Kasumi-1 (cell line): ENCODE measurements around the gene MICOS13.

Experiments
- DNase-seq, 2 experiments: peaks; one replicate each; lab custom pipeline; 2025; lab: John Stamatoyannopoulos, UW

Gene MICOS13

DNA sequence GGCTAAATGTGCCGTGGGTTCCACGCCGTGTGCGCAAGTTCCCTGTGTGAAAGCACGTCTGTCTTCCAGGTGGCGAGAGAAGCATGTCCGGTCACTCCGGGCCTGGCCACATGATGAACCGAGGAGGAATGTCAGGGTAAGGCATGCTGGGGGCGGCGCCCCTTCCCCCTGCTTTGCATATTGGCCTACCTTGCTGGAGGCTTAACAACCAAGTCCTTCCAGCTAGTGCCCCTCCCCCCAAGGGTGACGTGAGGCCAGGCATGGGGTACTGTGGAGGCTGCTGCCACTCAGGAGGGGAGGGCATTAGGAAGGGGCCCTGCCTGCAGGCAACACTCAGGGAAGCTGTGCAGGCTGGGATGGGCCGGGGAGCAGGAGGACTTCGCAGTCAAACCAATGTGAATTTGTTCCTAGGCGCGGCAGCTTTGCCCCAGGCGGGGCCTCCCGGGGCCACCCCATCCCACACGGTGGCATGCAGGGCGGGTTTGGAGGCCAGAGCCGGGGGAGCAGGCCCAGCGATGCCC is 12.5 kb downstream of the MICOS13 start:
- DNase-seq, result no peak

DNA sequence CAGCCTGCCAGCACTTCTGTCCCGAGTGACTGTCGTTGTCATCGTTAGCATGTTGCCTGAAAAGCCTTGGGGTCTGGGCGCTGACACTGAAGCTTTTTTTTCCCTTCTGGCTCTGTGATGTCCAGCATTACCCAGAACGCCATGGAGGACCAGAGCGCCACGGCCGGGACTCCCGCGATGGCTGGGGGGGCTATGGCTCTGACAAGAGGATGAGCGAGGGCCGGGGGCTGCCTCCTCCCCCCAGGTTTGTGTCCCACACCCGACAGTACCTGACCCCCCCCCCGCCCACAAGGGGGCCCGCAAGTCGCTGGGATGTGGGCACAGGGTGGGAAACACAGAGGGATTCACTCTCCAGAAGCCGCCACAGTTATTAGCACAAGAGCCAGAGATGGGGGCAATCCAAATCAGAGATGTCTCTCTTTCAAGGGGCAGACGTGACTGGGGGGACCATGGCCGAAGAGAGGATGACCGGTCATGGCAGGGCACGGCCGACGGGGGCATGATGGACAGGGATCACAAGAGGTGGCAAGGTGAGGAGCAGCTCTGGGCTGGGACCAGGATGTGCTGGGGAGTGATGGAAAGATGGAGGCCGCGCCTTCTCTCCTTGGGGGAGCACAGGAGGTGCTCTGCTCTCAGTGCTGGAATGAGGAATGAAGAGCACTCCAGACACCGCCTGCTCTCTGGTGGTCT is 13.2 kb downstream of the MICOS13 start:
- DNase-seq, result no peak

DNA sequence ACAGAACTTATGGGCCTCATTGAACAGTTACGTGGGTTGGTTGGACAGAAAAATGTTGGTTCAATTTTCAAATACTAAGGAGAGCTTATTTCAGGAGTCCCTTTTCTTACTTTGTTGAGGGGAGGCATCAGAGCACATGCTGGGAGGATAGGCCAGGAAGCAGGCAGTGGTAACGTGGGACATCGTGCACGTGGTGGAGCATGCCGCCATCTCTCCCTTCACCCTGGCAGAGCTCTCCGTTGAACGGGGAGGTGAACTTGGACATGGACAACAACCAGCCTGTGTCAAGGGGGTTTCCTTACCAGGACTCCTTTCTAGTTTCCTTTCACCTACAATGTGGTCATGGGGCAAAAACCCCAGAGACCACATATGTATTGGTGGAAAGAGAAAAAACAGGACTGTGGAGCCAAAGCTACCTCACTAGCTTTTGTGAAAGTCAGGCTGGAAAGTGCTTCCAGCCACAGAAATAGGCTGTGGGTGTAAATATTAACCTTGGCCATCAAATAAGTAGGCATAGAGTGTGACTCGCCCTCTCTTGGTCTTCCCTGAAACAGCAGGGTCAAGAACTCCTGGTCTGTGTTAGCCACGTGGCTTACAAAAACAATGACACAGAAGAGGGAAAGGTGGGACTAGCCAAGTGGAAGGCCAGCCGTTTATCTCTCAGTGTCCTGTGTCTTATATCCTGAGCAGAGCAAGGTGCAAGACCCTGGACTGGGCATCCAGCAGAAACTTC is 14.4 kb downstream of the MICOS13 start:
- DNase-seq, result peak in 1 of 2 experiments; percentile 26

DNA sequence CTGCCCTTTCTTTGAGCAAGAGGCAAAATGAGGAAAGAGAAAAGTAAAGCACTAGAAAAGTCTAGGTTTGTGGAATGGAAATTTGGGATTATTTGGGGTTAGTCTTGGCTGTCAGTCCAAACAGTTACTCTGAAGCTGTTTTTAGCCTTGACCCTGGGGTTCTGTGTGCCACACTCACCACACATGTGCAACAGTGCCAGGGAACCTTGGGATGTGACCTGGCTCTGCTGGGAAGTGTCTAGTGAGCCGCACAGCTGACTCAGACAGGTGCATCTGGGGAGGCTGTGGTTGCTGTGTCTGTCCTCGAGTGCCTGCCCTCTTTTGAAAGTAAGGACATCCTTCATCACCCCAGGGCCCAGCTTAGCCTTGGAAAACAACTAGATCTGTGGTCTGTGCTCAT is 15.8 kb downstream of the MICOS13 start:
- DNase-seq, result no peak

DNA sequence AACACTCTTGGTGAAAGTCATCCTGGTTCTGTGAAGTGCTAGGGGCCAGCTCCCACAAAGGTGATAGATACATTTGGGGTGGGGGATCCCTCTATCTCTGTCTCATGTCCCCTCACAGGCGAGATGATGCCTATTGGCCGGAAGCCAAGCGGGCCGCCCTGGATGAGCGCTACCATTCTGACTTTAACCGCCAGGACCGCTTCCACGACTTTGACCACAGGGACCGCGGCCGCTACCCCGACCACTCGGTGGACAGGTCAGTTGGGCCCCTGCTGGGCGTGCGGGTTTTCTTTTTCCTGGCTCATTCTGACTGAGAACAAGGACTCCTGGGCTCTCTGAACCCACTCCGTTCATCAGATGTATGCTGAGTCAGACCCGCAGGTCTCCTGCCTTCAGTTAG is 16.4 kb downstream of the MICOS13 start:
- no peak for DNase-seq

DNA sequence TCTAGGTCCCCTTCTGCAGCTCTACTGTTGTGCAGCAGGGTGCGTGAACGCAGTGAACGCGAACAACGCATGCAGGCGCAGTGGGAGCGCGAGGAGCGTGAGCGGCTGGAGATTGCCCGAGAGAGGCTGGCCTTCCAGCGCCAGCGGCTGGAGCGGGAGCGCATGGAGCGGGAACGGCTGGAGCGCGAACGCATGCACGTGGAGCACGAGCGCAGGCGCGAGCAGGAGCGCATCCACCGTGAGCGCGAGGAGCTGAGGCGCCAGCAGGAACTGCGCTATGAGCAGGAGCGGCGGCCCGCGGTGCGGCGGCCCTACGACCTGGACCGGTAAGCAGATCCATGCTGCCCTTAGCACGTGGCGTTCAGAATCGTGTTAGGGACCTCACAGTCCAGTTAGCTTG is 18.8 kb downstream of the MICOS13 start:
- DNase-seq, result no peak

DNA sequence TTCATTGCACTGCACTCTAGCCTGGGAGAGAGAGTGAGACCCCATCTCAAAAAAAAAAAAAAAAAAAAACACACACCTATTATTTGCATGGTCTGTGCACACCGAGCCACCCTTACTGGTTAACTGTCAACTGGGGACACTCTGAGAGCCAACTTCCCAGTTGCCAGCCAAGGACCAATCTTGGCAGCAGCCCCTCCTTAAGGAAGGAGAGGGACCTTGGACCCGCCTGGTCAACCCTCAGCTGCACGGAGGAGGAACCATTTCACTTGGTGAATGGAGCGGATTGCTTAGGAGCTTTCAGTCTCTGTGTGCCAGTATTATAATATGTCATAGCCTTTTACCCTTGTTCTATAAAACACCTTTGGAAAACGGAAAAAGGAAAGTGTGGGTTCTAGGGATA is 24.9 kb downstream of the MICOS13 start:
- DNase-seq, result no peak

DNA sequence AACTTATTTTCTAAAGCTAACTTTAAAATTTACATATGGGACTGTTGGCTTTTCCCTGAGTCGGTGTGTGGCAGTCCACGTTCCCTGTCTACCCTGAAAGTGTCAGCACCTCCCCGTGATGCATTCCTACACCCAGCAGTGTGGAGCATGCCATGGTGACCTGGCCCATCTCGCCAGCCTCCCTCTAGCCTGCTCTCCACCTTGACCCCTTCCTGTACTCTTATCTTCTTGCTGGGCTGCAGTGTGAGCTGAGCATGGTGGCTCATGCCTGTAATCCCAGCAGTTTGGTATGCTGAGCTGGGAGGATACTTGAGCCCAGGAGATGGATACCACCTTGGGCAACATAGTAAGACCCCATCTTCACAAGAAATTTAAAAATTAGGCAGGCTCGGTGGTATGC is 25.4 kb downstream of the MICOS13 start:
- DNase-seq, result no peak

DNA sequence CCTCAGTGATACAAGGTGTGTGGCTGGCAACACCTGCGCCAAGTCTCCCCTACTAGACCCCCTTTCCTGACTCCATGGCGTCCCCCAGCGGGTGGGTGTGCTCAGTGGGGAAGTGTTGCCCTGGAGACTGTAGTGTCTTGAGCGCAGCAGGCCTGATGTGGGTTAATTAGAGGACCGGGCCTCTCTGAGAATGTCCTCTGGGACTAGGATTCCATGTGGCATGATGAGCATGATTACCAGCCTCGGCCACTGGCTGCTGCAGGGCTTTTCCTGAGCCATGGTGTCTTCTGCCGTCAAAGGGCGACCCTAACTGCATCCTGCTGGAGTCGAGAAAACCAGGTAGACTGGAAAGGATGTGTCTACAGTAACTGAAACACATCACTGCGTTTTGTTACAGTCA is 28.1 kb downstream of the MICOS13 start:
- no peak for DNase-seq

DNA sequence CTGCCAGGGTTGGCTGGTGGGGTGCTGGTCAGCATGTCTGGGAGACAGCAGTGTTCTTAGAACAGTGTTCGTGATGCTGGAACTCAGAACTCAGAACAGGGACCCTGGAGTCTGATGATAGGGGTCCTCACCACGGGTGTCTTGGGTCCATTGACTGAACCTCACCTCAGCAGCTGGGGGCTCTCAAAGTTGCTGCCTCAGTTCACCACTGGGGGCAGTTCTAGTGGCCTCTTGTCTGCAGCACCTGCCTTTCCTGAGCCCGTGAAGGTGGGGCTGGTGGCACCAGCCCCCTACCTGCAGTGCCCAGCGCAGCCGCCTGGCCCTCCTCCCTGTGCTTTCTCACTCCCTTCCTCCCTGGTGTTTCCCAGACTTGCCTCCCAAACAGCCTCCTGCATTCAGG is 29.0 kb downstream of the MICOS13 start:
- no peak for DNase-seq

DNA sequence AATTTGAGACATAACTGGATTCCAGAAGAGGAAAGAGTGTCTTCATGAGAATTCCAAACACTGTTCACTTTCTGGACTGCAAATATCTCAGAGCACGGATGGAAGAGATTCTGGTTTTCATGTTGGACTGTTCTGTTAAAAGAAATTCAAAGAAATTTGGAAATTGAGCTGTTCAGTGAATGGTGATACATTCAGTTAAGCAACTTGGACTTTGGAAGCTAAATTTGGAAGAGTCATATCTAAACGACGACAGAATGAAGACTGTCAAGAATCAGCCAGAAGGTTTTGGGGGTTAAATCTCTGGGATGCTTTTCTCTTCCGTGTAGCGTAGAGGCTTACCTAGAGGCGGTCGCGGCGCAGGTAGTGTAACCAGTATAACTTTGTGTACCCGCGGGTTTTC is 31.9 kb downstream of the MICOS13 start:
- no peak for DNase-seq

DNA sequence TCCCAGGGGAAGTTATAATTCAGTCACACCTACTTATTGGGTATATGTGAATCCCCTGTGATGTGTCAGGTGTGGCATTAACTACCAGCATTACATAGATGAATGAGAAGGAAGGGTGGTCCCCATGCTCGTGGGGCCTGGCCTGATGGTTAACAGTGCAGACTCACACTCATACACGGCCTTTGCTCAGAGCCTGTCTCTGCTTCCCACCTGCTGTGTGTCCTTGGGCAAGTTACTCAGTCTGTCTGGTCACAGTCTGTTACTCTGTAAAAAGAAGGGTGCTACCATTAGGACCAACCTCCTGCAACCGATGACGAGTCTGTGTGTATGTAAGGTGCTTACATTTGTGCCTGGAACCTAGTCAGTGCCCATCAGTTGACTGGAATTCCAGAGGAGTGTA is 33.6 kb downstream of the MICOS13 start:
- no peak for DNase-seq

DNA sequence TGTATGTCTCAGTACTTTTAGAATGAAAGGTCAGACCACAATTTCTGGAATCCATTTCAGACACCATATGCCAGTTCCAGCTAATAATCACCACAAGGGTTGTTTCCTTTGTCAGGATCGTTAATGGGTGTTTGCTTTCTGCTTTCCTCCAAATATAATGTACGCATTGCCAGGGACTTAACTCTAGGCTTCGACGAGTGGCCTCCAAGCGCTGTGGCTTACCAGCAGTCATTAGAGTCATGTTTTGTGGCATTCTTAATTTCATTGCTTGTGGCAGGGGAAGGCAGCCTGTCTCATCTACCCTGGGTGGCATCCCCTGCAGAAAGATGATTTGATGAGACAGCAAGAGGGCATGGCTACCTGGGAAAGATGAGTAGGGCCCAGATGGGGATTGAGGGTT is 34.9 kb downstream of the MICOS13 start:
- DNase-seq, result no peak

DNA sequence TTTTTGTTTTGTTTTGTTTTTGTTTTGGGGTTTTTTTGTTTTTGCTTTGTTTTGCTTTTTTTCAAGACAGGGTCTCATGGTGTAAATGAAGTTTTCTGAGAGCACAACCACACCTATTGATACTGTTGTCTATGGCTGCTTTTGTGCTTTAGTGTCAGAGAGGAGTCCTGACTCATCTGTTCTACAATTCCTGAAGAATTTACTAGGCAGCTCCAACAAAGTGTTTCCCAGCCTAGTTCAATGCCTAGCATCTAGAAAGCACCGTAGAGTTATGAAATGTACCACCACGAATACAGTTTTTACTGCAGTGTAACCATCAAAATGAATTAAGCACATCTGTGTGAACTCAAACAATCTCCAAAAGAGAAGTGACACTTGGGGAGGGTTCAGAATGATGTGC is 36.3 kb downstream of the MICOS13 start:
- DNase-seq, result no peak

DNA sequence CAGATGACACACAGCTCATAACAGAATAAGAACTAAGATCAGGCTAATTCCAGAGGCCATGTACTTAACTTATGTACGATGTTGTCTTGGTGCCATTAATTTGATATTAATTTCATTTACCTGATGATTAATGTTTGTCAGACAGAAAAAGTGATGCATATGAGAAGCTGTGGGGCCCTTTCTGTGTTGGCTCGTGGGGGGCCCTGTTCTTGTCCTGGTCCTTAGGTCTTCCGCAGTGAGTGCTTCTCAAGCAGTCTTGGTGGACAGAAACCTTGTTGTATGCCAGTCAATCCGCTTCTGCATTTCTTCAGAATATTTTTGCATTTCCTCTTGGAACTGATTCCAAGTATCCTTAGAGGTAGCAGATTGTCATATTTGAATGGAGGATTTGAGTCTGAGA is 37.3 kb downstream of the MICOS13 start:
- no peak for DNase-seq

DNA sequence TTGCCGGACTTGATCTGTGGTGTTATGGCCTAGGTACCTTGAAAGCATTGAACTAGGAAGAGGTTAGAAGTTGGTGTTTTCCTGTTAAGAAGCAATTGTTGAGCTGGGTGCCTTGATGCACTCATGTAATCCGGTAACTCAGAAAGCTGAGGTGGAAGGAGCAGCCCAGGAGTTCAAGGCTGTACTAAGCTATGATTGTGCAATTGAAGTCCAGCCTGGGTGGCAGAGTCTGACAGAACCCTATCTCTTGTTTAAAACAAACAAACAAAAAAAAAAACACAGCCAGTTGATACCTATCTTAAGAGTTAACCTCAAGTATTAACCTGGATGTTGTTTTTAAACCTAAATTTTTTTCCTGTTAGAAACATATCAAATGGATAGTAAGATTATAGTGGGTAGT is 38.1 kb downstream of the MICOS13 start:
- no peak for DNase-seq

DNA sequence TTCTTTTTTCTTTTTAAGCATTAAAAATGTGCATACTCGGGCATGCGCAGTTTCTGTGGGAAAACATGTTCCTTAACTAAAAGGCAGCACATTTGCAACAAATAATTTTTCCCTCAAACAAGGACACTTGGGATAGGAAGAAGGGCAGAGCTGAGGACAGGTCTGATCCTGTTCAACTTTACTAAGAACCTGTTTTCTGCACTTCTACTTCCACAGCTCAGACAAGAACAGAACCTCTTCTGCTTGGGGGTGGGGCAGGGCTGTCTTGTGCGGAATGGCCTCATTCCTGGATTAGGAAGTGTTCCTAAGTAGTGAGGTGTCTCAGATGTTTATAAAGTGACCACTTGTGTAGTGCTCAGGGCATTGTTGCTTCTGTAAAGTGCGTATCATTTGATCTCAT is 39.1 kb downstream of the MICOS13 start:
- DNase-seq, result no peak

DNA sequence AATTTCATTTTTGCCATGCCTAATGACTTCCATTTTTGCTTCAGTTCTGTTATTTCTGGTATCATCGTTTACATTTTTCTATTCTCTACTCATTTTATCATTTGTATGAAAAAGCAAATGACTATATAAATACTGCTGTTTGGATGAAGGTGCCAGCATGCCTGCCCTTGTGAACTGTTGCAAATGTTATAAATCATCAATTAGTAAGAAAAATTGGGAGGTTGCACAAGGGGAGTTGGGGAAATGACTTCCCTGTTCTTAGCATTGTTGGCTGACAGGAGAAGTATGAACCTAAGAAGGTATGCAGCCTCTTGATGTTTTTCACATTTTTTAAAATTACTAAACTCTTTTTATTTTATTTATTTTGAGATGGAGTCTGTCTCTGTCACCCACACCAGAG is 42.3 kb downstream of the MICOS13 start:
- no peak for DNase-seq

DNA sequence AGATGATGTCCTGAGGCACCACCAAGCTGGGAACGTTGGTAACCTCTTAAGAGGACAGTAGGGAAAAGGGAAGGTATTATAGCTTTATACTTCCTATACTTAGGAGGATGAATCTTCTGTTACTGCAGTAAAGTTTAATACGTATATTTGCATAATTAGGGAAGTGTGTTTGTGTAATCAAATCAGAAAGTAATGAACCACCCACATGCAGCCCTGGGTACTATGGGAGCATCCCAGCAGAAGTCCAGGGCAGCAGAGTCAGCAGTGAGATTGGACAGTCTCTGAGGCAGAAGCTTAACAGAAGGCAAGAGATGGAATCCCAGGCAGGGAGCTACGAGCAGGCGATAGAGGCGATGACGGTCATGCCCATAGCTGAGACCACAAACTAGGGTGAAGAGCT is 44.9 kb downstream of the MICOS13 start:
- no peak for DNase-seq

DNA sequence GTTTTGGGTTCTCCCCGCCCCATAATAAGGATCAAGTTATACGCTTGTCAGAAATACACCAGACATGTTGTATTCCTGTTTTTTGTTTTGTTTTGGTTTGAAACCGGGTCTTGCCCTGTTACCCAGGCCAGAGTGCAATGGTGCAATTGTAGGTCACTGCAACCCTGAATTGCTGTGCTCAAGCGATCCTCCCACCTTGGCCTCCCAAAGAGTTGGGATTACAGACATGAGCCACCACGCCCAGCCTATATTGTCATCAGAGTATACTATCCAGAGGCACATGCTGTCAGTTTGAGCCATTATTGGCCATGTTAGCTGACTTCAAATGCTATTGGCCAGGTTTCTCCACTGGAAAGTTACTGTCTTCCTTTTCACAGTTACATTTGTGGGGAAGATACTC is 47.7 kb downstream of the MICOS13 start:
- no peak for DNase-seq

DNA sequence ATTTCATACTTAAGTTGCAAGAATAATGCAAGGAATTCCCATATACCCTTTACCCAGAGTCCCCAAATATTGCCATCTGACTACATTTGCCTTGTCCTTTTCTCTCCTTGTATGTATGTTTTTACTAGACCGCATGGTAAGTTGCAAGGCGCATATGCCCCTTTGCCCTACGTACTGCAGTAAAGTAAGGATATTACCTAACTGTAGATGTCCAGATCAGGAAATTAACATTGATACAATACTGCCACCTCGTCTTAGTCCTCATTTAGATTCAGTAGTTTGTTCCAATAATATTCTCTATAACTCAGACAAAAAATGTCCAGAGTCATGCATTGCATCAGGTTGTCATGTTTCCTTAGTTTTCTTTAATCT is 48.1 kb downstream of the MICOS13 start:
- no peak for DNase-seq

DNA sequence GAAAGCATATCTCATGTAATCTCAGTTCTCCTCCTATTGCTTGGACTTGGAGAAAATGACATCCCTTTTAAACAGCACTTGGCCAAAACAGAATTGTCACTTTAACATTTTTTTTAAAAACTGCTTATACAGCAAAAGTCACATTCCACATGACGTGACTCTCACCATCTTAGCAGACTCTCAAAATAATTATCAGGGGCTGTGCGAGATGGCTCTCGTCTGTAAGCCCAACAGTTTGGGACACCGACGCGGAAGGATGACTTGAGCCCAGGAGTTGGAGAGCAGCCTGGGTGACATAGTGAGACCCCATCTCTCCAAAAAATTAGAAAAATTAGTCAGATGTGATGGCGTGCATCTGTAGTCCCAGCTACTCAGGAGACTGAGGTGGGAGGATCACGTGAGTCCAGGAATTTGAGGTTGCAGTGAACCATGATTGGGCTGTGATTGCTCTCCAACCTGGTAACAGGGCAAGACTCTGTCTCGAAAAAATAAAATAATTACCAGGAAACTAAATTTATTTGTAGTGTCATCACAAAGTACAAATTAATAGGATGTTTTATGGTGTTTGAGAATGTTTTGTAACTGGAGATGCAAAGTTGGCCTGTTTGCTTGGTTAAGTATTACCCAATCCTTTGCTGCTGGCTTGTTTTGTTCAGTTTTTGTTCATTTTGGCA is 48.6 kb downstream of the MICOS13 start:
- DNase-seq, result no peak

DNA sequence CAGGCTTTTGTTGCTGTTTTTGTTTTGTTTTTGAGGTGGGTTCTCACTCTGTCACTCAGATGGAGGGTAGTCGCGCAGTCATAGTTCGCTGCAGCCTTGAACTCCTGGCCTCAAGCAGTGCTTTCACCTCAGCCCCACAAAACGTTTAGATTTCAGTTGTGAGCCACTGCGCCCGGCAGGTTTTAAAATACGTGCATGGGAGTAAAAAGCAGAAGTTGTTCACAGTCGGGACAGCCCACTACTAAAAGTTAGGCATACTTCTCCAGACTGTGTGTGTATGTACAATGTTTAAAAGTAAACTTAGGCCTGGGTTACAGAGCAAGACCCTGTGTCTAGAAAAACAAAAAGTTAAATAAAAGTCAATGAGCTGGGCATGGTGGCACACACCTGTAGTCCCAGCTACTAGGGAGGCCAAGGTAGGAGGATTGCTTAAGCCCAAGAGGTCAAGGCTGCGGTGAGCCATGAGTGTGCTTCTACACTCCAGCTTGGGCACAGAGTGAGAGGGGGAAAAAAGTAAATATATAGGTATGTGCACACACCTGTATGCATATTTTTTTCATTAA is 51.3 kb downstream of the MICOS13 start:
- DNase-seq, result peak; percentile 83 to 89
